A673 (cell line): ENCODE data around the gene CIB2. TPM values are rescaled to one million over a fixed set of nuclear protein-coding genes. Genes with fewer than 3 reads are reported as not detected.

ENCODE experiments used
- BruUV-seq: library from RNA; stranded (reverse); fragments of 400-500 nt; replicated peaks from 2 replicates; lab custom pipeline; 2021; lab: Mats Ljungman, UMichigan
- CTCF ChIA-PET: fragments of 300-600 bp; sonication (Branson Sonifier 250); formaldehyde crosslinking; loops from one replicate; lab custom pipeline; 2022; ENCODE audit warnings: antibody characterized with exemption; lab: Charles Lee
- POLR2A ChIA-PET: fragments of 300-600 bp; sonication (Branson Sonifier 250); formaldehyde crosslinking; loops from one replicate; lab custom pipeline; 2022; ENCODE audit warnings: antibody characterized with exemption; ENCODE audit not compliant: low non-redundant PET; lab: Charles Lee
- DNase-seq: peaks from one replicate; pipeline ENCODE4 v3.0.0-alpha.2; 2015; ENCODE audit warnings: low spot score
- H3K27ac ChIP-seq: fragments of 200-600 bp; sonication (generic); 2 replicates; pipeline ENCODE4 v1.5.1; 2016; ENCODE audit warnings: mixed run types, low read depth, mild to moderate bottlenecking, mixed read lengths, antibody characterized with exemption, low read length; ENCODE audit not compliant: poor library complexity, severe bottlenecking
- H3K27me3 ChIP-seq: fragments of 200-600 bp; sonication (generic); replicated peaks from 2 replicates; pipeline ENCODE4 v1.6.1; 2017; ENCODE audit warnings: mixed run types, low read depth, mild to moderate bottlenecking, mixed read lengths, antibody characterized with exemption, low read length; ENCODE audit not compliant: insufficient read depth, poor library complexity
- H3K36me3 ChIP-seq: fragments of 200-600 bp; sonication (generic); 2 replicates; pipeline ENCODE4 v1.6.1; 2016; ENCODE audit warnings: mixed run types, mild to moderate bottlenecking, mixed read lengths, antibody characterized with exemption, low read length; ENCODE audit not compliant: insufficient read depth, poor library complexity, severe bottlenecking
- H3K4me1 ChIP-seq: fragments of 200-600 bp; sonication (generic); 2 replicates; pipeline ENCODE4 v1.6.1; 2017; ENCODE audit warnings: mixed run types, mild to moderate bottlenecking, mixed read lengths, antibody characterized with exemption, low read length; ENCODE audit not compliant: insufficient read depth, poor library complexity, severe bottlenecking
- H3K4me3 ChIP-seq: fragments of 200-600 bp; sonication (generic); 2 replicates; pipeline ENCODE4 v1.5.1; 2016; ENCODE audit warnings: low read depth, mixed run types, mild to moderate bottlenecking, mixed read lengths, low read length; ENCODE audit not compliant: poor library complexity, severe bottlenecking
- H3K9me3 ChIP-seq: fragments of 200-600 bp; sonication (generic); 2 replicates; pipeline ENCODE4 v1.6.1; 2016; ENCODE audit warnings: mixed run types, low read depth, mild to moderate bottlenecking, mixed read lengths, antibody characterized with exemption, low read length; ENCODE audit not compliant: poor library complexity, severe bottlenecking
- CTCF ChIP-seq: fragments of 300-800, 200-600 bp; sonication (generic); conservative IDR thresholded peaks from 2 replicates; pipeline ENCODE4 v1.5.1; 2017; ENCODE audit warnings: low read depth, mild to moderate bottlenecking, antibody characterized with exemption, low read length, moderate library complexity, mixed read lengths
- EZH2 ChIP-seq: fragments of 200-600 bp; sonication (generic); IDR thresholded peaks from 2 replicates; pipeline ENCODE4 v1.6.1; 2017; ENCODE audit warnings: borderline replicate concordance, low read depth, mild to moderate bottlenecking, mixed read lengths, antibody characterized with exemption, low read length; ENCODE audit not compliant: poor library complexity, severe bottlenecking
- intact Hi-C: fragments of 100-400 bp; cut with micrococcal nuclease; formaldehyde crosslinking; loops from one replicate; pipeline ENCODE4 v1.10.0; 2022; ENCODE audit not compliant: unreplicated experiment
- total RNA-seq: library from RNA; stranded (reverse); gene quantifications from 2 replicates; pipeline ENCODE4 v1.2.3, GENCODE V29; 2021

Gene CIB2
- total RNA-seq, 1 experiment from 2014 or later = 2.1 TPM

DNA sequence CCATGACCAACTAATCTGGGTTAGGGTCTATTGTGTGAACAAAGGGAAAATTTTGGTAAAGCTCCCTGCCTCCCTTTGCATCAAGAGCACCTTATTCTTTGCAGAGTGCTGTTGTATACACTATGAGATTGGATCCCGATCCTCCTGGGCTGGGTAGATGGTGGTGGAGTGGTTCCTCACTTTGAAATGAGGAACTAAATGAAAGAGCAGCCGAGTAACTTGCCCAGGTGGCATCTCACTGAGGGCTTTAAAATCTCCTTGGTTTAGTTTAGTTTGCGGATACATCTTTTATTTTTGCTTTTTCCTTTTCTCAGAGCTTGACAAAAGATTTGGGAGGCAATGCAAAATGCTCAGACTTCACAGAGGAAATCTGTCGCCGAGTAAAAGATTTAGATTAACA, 37.4 kb upstream of the CIB2 start:
- TF ChIP-seq CTCF = no peak
- TF ChIP-seq EZH2 = no peak
- POLR2A ChIA-PET = no interaction called here
- no peaks in the 10 kb centered on the region for H3K4me1 ChIP-seq
- no peak for DNase-seq
- peaks cover 43% of the 10 kb centered on the region for H3K36me3 ChIP-seq
- H3K27ac ChIP-seq = no peak overlapping the region
- H3K4me3 ChIP-seq = no peak overlapping the region
- H3K27me3 ChIP-seq = no peaks in the 10 kb centered on the region
- no peaks in the 10 kb centered on the region for H3K9me3 ChIP-seq
- CTCF ChIA-PET = no interaction called here
- BruUV-seq = no TSS peak
- intact Hi-C loops = no loop called here

- no peaks in the 10 kb centered on the region for H3K27me3 ChIP-seq
- CTCF ChIA-PET = no interaction called here
- H3K9me3 ChIP-seq = no peaks in the 10 kb centered on the region
- DNase-seq = no peak
- BruUV-seq = no TSS peak
- POLR2A ChIA-PET = no interaction called here
- no peaks in the 10 kb centered on the region for H3K4me1 ChIP-seq
- intact Hi-C loops = no loop called here
- TF ChIP-seq EZH2 (no peak), CTCF (no peak)
- no peak overlapping the region for H3K27ac ChIP-seq
- H3K36me3 ChIP-seq = peaks cover 47% of the 10 kb centered on the region
- H3K4me3 ChIP-seq = no peak overlapping the region
Measured at GRCh38 chr15:78167227-78167888, 36.1 kb upstream of the CIB2 start.

DNA sequence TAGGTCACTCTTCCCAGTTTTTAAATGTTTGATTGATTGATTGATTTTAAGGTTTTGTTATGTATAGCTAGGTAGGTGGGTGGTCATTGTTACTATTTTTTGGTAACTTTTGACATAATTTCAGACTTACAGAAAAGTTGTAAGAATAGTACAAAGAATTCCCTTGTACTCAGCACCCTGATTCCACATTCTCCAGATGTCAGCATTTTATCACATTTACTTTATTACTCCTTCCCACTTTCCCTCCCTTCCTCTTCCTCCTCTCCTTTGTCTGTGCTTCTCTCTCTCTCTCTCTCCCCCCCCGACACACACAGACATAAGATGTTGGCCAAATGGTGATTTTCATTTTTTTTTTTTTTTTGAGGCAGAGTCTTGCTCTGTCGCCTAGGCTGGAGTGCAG, 32.8 kb upstream of the CIB2 start:
- POLR2A ChIA-PET = no interaction called here
- CTCF ChIA-PET = no interaction called here
- H3K4me1 ChIP-seq = no peaks in the 10 kb centered on the region
- intact Hi-C loops = no loop called here
- no peak overlapping the region for H3K4me3 ChIP-seq
- DNase-seq = no peak
- H3K27me3 ChIP-seq = no peaks in the 10 kb centered on the region
- TF ChIP-seq CTCF = no peak
- TF ChIP-seq EZH2 = no peak
- no TSS peak for BruUV-seq
- no peak overlapping the region for H3K27ac ChIP-seq
- H3K36me3 ChIP-seq = peaks cover 40% of the 10 kb centered on the region
- no peaks in the 10 kb centered on the region for H3K9me3 ChIP-seq
